ENCODE results near the gene DOCK10. TPM values are rescaled to one million over a fixed set of nuclear protein-coding genes. Genes with fewer than 3 reads are reported as not detected.

Gene DOCK10
- total and polyA plus RNA-seq, 9 of the 15 experiments (the other 6 are each of a cell fraction or from before 2014, with no cell fraction given) = 0.01 to 0.87 (median 0.18) TPM

- no peak for TF ChIP-seq CREBBP (IDR thresholded peaks at IDR 0.05; ENCODE audit: low read depth, low read length)
- TF ChIP-seq CREB5 (CRISPR knock-in tag; IDR thresholded peaks at IDR 0.05) = no peak
- TF ChIP-seq TBL1XR1 (IDR thresholded peaks at IDR 0.05; ENCODE audit: low read length in 2 of 2) = no peak
- TF ChIP-seq FOXO4 (CRISPR knock-in tag; IDR thresholded peaks at IDR 0.05) = no peak
- no peak for TF ChIP-seq MIER1 (IDR thresholded peaks at IDR 0.05; ENCODE audit: low read depth)
- Histone ChIP-seq H4K20me1 (replicated peaks; ENCODE audit: control insufficient read depth, insufficient read depth, low read length) (no peaks in the 10 kb centered on the region), H3K4me1 (replicated peaks in 1 of 2; ENCODE audit: control insufficient read depth in 2 of 2, insufficient read depth in 2 of 2, low read length in 2 of 2) (no peaks in the 10 kb centered on the region), H3K9ac (ENCODE audit: insufficient read depth in 1 of 2, low read depth in 2 of 2, low read length in 2 of 2) (no peak overlapping the region), H3K4me3 (no peak overlapping the region), H3K9me3 (replicated peaks; ENCODE audit: control insufficient read depth, insufficient read depth, low read depth, low read length) (no peaks in the 10 kb centered on the region), H2AFZ (ENCODE audit: low read depth, low read length) (no peak overlapping the region), H3K27ac (ENCODE audit: extremely low read depth, low read depth, low read length) (no peak overlapping the region), H3K4me2 (ENCODE audit: insufficient read depth, low read length) (no peak overlapping the region), H3K9me1 (ENCODE audit: control insufficient read depth, insufficient read depth, low read length) (no peaks in the 10 kb centered on the region), H3K27me3 (ENCODE audit: control insufficient read depth in 2 of 2, insufficient read depth in 2 of 2, low read length in 2 of 2) (no peaks in the 10 kb centered on the region), H3K36me3 (ENCODE audit: control insufficient read depth, insufficient read depth, low read length) (no peaks in the 10 kb centered on the region), H3K79me2 (ENCODE audit: control insufficient read depth, insufficient read depth, low read length) (no peaks in the 10 kb centered on the region)
- ATAC-seq = no peak
- intact Hi-C loops (cut with micrococcal nuclease) (no loop called here), in situ Hi-C loops (cut with MboI) (no loop called here)
- ChIA-PET POLR2A (no interaction called here), CTCF (ENCODE audit: low intra/inter-chr PET ratio) (no interaction called here)
- FAIRE-seq = no peak
- BruUV-seq (replicated peaks) = no TSS peak
- 0% methylated on average over 1 of the region's 1 CpG for WGBS (ENCODE audit: insufficient coverage, low coverage, missing lambda C conversion rate)
- no peak for DNase-seq (ENCODE audit: extremely low read depth in 1 of 4, low spot score in 3 of 4)
These were observed 238.3 kb downstream of the DOCK10 start for GRCh38 chr2:224803930-224804329.

All from K562 (cell line).